ACC112 (cell line): Measurements from ENCODE around the gene MRPL58.

Experiments used
- H2AFZ ChIP-seq: fragments of 200-600 bp; sonication (generic); one replicate; pipeline ENCODE4 v1.6.0; 2017; ENCODE audit warnings: antibody characterized with exemption, low read length; ENCODE audit not compliant: unreplicated experiment
- H3K27ac ChIP-seq: fragments of 200-600 bp; sonication (generic); 2 replicates; pipeline ENCODE4 v1.5.1; 2014; ENCODE audit warnings: low read depth, mild to moderate bottlenecking, antibody characterized with exemption, low read length, moderate library complexity
- H3K27me3 ChIP-seq: fragments of 200-600 bp; sonication (generic); 2 replicates; pipeline ENCODE4 v1.6.1; 2014; ENCODE audit warnings: mild to moderate bottlenecking, antibody characterized with exemption, low read length, moderate library complexity, mixed read lengths; ENCODE audit not compliant: insufficient read depth
- H3K36me3 ChIP-seq: fragments of 200-600 bp; sonication (generic); 2 replicates; pipeline ENCODE4 v1.6.1; 2016; ENCODE audit warnings: mild to moderate bottlenecking, antibody characterized with exemption, low read length, moderate library complexity, mixed read lengths; ENCODE audit not compliant: insufficient read depth
- H3K4me1 ChIP-seq: fragments of 200-600 bp; sonication (generic); one replicate; pipeline ENCODE4 v1.6.1; 2016; ENCODE audit warnings: low read length, mixed read lengths; ENCODE audit not compliant: insufficient read depth, unreplicated experiment, control insufficient read depth
- H3K4me3 ChIP-seq: fragments of 200-600 bp; sonication (generic); 2 replicates; pipeline ENCODE4 v1.5.1; 2014; ENCODE audit warnings: mild to moderate bottlenecking, low read depth, low read length
- H3K79me2 ChIP-seq: fragments of 200-600 bp; sonication (generic); one replicate; pipeline ENCODE4 v1.6.0; 2016; ENCODE audit warnings: low read length; ENCODE audit not compliant: control insufficient read depth, unreplicated experiment, insufficient read depth

Gene MRPL58

DNA sequence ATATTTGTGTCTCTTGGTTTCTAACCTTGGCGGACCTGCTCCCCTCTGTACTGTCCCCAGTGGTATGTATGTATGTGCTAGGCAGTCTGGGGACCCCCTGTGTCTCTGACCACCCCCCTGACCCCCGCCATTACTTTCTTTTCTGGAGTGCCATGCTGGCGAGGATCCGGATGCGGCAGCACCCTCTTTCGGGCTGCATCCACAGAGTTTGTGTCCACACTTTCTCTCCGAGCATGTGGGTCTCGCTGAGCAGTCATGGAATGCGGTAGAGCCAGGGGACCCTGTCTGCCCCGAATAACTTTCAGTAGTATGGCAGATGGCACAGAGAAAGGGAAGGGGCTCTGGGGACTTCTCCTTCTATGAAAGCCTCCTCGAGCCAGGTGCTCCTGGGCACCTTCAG, 51.6 kb downstream of the MRPL58 start:
- H3K27ac ChIP-seq, result no peak overlapping the region
- H3K79me2 ChIP-seq, result no peaks in the 10 kb centered on the region
- no peak overlapping the region for H3K4me3 ChIP-seq
- H3K36me3 ChIP-seq, result peaks cover 5% of the 10 kb centered on the region; the same call in 1 of the 2 replicates
- H3K27me3 ChIP-seq, result no peaks in the 10 kb centered on the region
- peaks cover 6% of the 10 kb centered on the region for H3K4me1 ChIP-seq
- H2AFZ ChIP-seq, result no peak overlapping the region

DNA sequence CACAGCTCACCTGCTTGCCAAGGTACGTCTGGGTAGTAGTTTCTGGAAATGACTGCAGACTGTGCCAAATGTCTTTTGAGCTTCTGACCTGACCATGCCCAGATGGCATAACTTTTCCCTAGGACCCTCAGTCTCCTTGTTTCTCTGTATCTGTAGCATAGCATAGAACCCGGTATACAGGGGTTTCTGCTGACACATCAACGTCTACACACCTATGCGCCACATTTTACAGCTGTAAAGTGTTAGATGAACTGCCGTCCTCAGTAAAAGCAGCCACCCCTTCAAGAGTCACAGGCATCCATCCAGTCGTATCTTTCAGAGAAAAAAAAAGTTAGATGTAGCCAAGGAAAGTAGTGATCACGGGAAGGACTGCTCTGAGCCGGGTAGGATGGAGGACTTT, 52.0 kb downstream of the MRPL58 start:
- no peaks in the 10 kb centered on the region for H3K27me3 ChIP-seq
- peaks cover 6% of the 10 kb centered on the region for H3K4me1 ChIP-seq
- H3K4me3 ChIP-seq, result no peak overlapping the region
- no peaks in the 10 kb centered on the region for H3K79me2 ChIP-seq
- H3K27ac ChIP-seq, result no peak overlapping the region
- H2AFZ ChIP-seq, result no peak overlapping the region
- H3K36me3 ChIP-seq, result peaks cover 5% of the 10 kb centered on the region; the same call in 1 of the 2 replicates

DNA sequence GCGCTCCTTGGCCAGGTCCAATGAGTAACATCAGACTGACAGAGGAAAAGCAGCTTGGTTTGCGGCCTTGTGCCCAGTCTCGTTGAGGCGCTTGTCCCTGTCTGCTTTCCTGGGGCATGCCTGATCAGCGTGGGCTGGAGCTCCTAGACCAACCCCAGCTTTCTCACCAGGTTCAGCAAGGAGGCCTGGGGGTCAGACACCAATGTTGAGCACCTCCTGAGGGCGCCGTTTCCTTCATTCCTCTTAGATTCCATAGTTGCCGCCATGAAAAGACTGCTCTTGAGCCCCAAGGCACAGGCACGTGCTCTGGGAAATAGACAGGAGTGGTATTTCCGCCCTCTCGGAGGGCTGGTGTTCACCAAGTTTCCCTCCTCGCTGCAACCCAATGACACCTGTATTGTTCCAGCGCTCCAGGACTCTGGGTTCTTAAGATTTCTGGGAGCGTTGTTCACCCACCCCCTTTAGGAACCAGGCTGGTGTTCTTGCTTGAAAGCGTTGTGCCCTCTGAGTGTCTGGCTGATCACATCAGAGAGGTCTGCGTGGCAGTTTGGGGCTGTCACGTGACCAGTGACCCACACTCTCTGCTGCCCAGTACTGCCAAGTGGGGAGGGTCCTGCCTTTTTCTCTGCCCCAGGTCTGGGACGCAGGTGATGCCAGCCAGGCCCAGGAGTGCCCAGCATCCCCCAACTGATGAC, 52.5 kb downstream of the MRPL58 start:
- peaks cover 5% of the 10 kb centered on the region; the same call in 1 of the 2 replicates for H3K36me3 ChIP-seq
- H3K79me2 ChIP-seq, result no peaks in the 10 kb centered on the region

DNA sequence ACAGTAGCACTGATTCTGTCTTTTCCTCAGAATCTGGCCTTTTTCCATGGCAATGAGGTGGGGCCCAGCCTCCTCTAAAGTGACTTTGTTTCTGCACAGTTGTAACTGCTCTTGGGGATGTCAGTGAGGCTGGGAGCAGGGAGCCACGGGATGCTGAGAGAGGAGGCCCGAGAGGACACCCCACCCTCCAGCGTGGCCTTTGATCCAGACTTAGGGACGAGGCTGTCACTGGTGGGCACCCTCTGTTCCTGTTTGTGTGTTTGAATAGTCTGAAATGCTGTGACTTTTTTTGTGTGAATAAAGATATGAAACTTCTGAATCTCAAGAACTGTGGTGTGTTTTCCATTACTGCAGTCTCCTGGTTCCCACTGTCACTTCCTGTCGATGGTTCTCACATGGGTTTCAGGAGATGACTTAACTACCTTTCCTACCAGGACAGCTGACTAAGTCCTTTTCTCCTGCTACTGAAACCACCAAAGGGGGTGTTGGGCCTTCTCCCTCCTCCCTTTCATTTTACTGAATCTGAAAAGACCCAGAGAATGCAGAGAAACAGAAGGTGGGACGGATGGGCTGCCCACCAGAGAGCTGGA, 53.2 kb downstream of the MRPL58 start:
- Histone ChIP-seq H3K36me3 (peaks cover 5% of the 10 kb centered on the region; the same call in 1 of the 2 replicates), H3K4me1 (peaks cover 6% of the 10 kb centered on the region), H3K79me2 (no peaks in the 10 kb centered on the region), H3K27ac (no peak overlapping the region), H3K27me3 (no peaks in the 10 kb centered on the region), H3K4me3 (no peak overlapping the region), H2AFZ (no peak overlapping the region)

More for the DNA sequence above, 52.5 kb downstream of the MRPL58 start:
- Histone ChIP-seq H3K4me3 (no peak overlapping the region), H3K4me1 (peaks cover 6% of the 10 kb centered on the region), H3K27me3 (no peaks in the 10 kb centered on the region), H3K27ac (no peak overlapping the region), H2AFZ (no peak overlapping the region)

DNA sequence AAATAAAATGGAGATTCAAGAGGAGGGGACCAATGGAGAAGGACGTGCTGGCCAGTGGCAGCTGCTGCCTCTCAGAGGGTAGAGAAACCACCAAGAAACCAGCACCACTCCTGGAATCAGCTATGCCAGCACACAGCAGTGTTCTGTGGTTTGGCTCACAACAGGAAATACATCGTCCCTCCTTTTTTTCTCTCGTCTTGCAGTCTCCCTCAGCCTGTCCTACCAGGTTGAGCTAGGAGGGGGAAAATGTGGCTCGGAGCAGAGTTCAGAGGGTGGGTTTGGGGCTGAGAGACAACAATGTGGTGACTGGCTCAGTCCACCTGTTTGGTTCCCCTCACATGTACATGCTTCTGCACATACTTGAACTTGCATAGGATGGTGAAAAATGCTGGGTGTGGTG, 55.4 kb downstream of the MRPL58 start:
- H3K4me3 ChIP-seq, result no peak overlapping the region
- no peaks in the 10 kb centered on the region for H3K27me3 ChIP-seq
- no peaks in the 10 kb centered on the region for H3K36me3 ChIP-seq
- H2AFZ ChIP-seq, result no peak overlapping the region
- H3K4me1 ChIP-seq, result peaks cover 6% of the 10 kb centered on the region
- no peaks in the 10 kb centered on the region for H3K79me2 ChIP-seq
- H3K27ac ChIP-seq, result no peak overlapping the region

DNA sequence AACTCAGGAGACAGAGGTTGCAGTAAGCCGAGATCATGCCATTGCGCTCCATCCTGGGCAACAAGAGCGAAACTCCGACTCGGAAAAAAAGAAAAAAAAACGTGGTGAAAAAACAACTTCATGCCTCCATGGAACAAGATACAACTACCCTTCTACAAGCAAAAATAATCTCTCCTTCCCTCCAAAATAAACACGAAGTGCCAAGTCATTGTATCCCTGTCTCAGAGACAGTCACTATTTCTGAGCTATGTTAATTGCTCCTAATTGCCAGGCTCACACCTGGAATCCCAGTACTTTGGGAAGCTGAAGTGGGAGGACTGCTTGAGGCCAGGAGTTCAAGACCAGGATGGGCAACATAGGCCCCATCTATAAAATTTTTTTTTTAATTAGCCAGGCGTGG, 56.3 kb downstream of the MRPL58 start:
- H3K27ac ChIP-seq, result no peak overlapping the region
- no peaks in the 10 kb centered on the region for H3K36me3 ChIP-seq
- no peaks in the 10 kb centered on the region for H3K27me3 ChIP-seq
- H3K4me3 ChIP-seq, result no peak overlapping the region
- no peaks in the 10 kb centered on the region for H3K79me2 ChIP-seq
- H3K4me1 ChIP-seq, result peaks cover 6% of the 10 kb centered on the region
- H2AFZ ChIP-seq, result no peak overlapping the region

DNA sequence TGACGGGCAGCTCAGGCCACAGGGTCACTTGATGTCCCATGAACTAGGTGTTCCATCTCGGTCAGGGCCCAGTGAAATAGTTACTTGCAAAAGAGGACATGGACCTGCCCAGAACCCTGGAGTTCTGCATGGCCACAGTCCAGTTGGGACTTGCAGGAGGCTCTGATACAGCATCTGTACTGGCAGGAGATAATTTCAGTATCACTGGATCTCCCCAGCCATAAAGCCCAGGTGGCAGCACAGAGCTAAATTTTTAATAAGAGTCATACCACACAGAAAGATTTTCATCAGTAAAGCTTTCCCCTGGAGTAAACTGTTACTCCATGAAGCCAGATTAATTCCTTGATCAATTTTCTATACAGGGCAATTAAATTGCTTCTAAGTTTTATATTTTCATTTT, 57.3 kb downstream of the MRPL58 start:
- no peaks in the 10 kb centered on the region for H3K27me3 ChIP-seq
- peaks cover 6% of the 10 kb centered on the region for H3K4me1 ChIP-seq
- no peak overlapping the region for H2AFZ ChIP-seq
- H3K36me3 ChIP-seq, result no peaks in the 10 kb centered on the region
- no peak overlapping the region for H3K4me3 ChIP-seq
- H3K79me2 ChIP-seq, result no peaks in the 10 kb centered on the region
- H3K27ac ChIP-seq, result no peak overlapping the region
